ENCODE data around the gene YJEFN3. TPM values are rescaled to one million over a fixed set of nuclear protein-coding genes. Genes with fewer than 3 reads are reported as not detected.
A peak's percentile ranks its signal among the peaks of the same experiment; 100 is the strongest.

YJEFN3 gene
- total RNA-seq, 1 experiment from 2014 or later: 16.6 TPM

DNA sequence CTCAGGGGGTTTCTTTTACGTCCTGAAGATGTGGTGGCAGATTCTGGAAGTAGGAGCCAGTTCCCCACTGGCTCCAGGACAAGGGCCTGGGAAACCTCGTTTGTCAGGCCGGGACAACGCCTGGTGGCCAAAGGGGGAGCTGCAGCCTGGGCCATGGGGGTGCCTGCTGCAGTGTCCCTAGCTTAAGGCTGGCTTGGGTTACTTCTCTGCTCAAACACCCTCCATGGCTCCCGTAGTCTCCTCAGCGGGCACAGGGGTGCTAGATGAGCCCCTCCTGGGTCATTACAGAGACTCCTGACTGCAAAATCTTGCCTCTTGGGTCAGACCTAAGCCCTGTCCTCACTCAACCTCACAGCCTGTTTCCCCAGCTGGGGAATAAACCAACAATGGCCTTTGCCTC lies 24.1 kb downstream of the YJEFN3 start:
- Histone ChIP-seq H2BK15ac (ENCODE audit: low read depth, low read length) (no peak overlapping the region), H3K4ac (ENCODE audit: low read depth, low read length) (no peak overlapping the region), H4K8ac (replicated peaks; ENCODE audit: insufficient read length, low read depth, low read length) (no peak overlapping the region), H3K4me1 (ENCODE audit: insufficient read depth, low read length) (no peaks in the 10 kb centered on the region), H4K91ac (ENCODE audit: insufficient read length, low read depth, low read length) (no peak overlapping the region), H3K23ac (ENCODE audit: insufficient read length, low read depth, low read length) (no peak overlapping the region), H3K14ac (ENCODE audit: insufficient read depth, low read length) (no peak overlapping the region), H2BK5ac (ENCODE audit: insufficient read length, low read length) (no peak overlapping the region), H2BK20ac (ENCODE audit: low read depth, low read length, poor library complexity, severe bottlenecking) (no peak overlapping the region), H4K20me1 (ENCODE audit: control insufficient read depth, insufficient read depth, insufficient read length) (no peaks in the 10 kb centered on the region), H2BK120ac (ENCODE audit: low read depth, low read length, poor library complexity, severe bottlenecking) (no peak overlapping the region), H3K23me2 (ENCODE audit: insufficient read length, low read depth, low read length, poor library complexity, severe bottlenecking) (no peaks in the 10 kb centered on the region), H3K27me3 (ENCODE audit: insufficient read depth, low read length) (no peaks in the 10 kb centered on the region), H3K56ac (ENCODE audit: insufficient read length, low read depth, low read length) (no peak overlapping the region), H3K4me2 (ENCODE audit: insufficient read depth, insufficient read length, low read length) (no peak overlapping the region), H3K18ac (ENCODE audit: insufficient read length, low read depth, low read length) (no peak overlapping the region), H3T11ph (ENCODE audit: low read length) (no peak overlapping the region), H3K9ac (ENCODE audit: extremely low read depth, insufficient read length, low read length) (no peak overlapping the region), H3K27ac (ENCODE audit: insufficient read length, low read depth, low read length) (no peak overlapping the region), H3K79me2 (ENCODE audit: insufficient read depth, low read length) (no peaks in the 10 kb centered on the region), H2AK5ac (ENCODE audit: insufficient read length, low read length) (no peak overlapping the region), H3K79me1 (ENCODE audit: insufficient read depth, low read depth, low read length, poor library complexity, severe bottlenecking) (no peaks in the 10 kb centered on the region), H4K5ac (ENCODE audit: insufficient read length, low read depth, low read length) (no peak overlapping the region), H2AFZ (ENCODE audit: low read length) (no peak overlapping the region), H3K9me3 (ENCODE audit: control insufficient read depth, low read depth, low read length) (no peaks in the 10 kb centered on the region), H2BK12ac (ENCODE audit: insufficient read length, low read depth, low read length) (no peak overlapping the region)
- DNase-seq: peak; percentile 84
- H3K27ac Mint-ChIP-seq: no peak overlapping the region
- no peaks in the 10 kb centered on the region; a peak in 1 of 7 replicates for H3K36me3 Mint-ChIP-seq (ENCODE audit: insufficient read depth in 1 of 3, low read depth in 3 of 3)
- TF ChIP-seq CTCF (conservative IDR thresholded peaks at IDR 0.05): peak; percentile 74
- H3K4me1 Mint-ChIP-seq: peaks cover 0 to 8% of the 10 kb centered on the region in 2 experiments; a peak in 2 of 4 replicates
- H3K9me3 Mint-ChIP-seq: no peaks in the 10 kb centered on the region; a peak in 1 of 5 replicates
- peaks cover 7% of the 10 kb centered on the region for H3K27me3 Mint-ChIP-seq (ENCODE audit: low read depth)
- H3K4me3 Mint-ChIP-seq: no peak overlapping the region
- no CpG with 5 or more reads among the region's 6 CpGs for WGBS (ENCODE audit: extremely low coverage, insufficient read length, low lambda C conversion rate)

All from H9 (cell line).